ES-I3 (cell line): ENCODE data around the gene SLC6A5.

ENCODE experiments used
- H3K36me3 ChIP-seq: 2 replicates; pipeline ENCODE4 v1.6.1; 2013; ENCODE audit warnings: mild to moderate bottlenecking, low read length, control low read depth, moderate library complexity; ENCODE audit not compliant: insufficient read depth
- H3K4me1 ChIP-seq: 2 replicates; pipeline ENCODE4 v1.6.1; 2013; ENCODE audit warnings: mild to moderate bottlenecking, control low read depth, low read length; ENCODE audit not compliant: insufficient read depth
- H3K9ac ChIP-seq: 2 replicates; pipeline ENCODE4 v1.6.1; 2013; ENCODE audit warnings: low read depth, mild to moderate bottlenecking, low read length, moderate library complexity
- H3K9me3 ChIP-seq: 2 replicates; pipeline ENCODE4 v1.6.1; 2013; ENCODE audit warnings: mild to moderate bottlenecking, low read length, moderate library complexity; ENCODE audit not compliant: control insufficient read depth, insufficient read depth

The SLC6A5 gene

GRCh38 chr11:20623252-20623651 is 23.8 kb downstream of the SLC6A5 start:
- Histone ChIP-seq H3K4me1 (peaks cover 10% of the 10 kb centered on the region), H3K9me3 (no peaks in the 10 kb centered on the region), H3K9ac (no peak overlapping the region), H3K36me3 (no peaks in the 10 kb centered on the region)

GRCh38 chr11:20626279-20626678 is 26.9 kb downstream of the SLC6A5 start:
- Histone ChIP-seq H3K9me3 (no peaks in the 10 kb centered on the region), H3K9ac (no peak overlapping the region), H3K36me3 (no peaks in the 10 kb centered on the region), H3K4me1 (peaks cover 10% of the 10 kb centered on the region)

- Histone ChIP-seq H3K4me1 (peaks cover 4% of the 10 kb centered on the region), H3K36me3 (no peaks in the 10 kb centered on the region), H3K9ac (no peak overlapping the region), H3K9me3 (no peaks in the 10 kb centered on the region)
Measured at GRCh38 chr11:20627026-20627425, 27.6 kb downstream of the SLC6A5 start.

GRCh38 chr11:20627701-20628100 is 28.3 kb downstream of the SLC6A5 start:
- Histone ChIP-seq H3K9ac (no peak overlapping the region), H3K36me3 (no peaks in the 10 kb centered on the region), H3K4me1 (no peaks in the 10 kb centered on the region; the same call in 1 of the 2 replicates), H3K9me3 (no peaks in the 10 kb centered on the region)

GRCh38 chr11:20631519-20632168 is 32.2 kb downstream of the SLC6A5 start:
- Histone ChIP-seq H3K9me3 (no peaks in the 10 kb centered on the region), H3K4me1 (no peaks in the 10 kb centered on the region), H3K36me3 (no peaks in the 10 kb centered on the region), H3K9ac (no peak overlapping the region)

- H3K9me3 ChIP-seq, result no peaks in the 10 kb centered on the region
- no peak overlapping the region for H3K9ac ChIP-seq
- H3K4me1 ChIP-seq, result peaks cover 3% of the 10 kb centered on the region; the same call in 1 of the 2 replicates
- H3K36me3 ChIP-seq, result no peaks in the 10 kb centered on the region
Measured at GRCh38 chr11:20632169-20632532, 32.7 kb downstream of the SLC6A5 start.

- Histone ChIP-seq H3K36me3 (no peaks in the 10 kb centered on the region), H3K4me1 (peaks cover 3% of the 10 kb centered on the region; the same call in 1 of the 2 replicates), H3K9me3 (no peaks in the 10 kb centered on the region), H3K9ac (no peak overlapping the region)
Measured at GRCh38 chr11:20634044-20634443, 34.6 kb downstream of the SLC6A5 start.

- no peak overlapping the region for H3K9ac ChIP-seq
Measured at GRCh38 chr11:20634781-20635180, 35.4 kb downstream of the SLC6A5 start.

GRCh38 chr11:20638074-20638473 is 38.7 kb downstream of the SLC6A5 start:
- Histone ChIP-seq H3K4me1 (peaks cover 3% of the 10 kb centered on the region; the same call in 1 of the 2 replicates), H3K9me3 (no peaks in the 10 kb centered on the region), H3K9ac (no peak overlapping the region), H3K36me3 (no peaks in the 10 kb centered on the region)

More at GRCh38 chr11:20634781-20635180, 35.4 kb downstream of the SLC6A5 start:
- Histone ChIP-seq H3K36me3 (no peaks in the 10 kb centered on the region), H3K9me3 (no peaks in the 10 kb centered on the region), H3K4me1 (peaks cover 3% of the 10 kb centered on the region; the same call in 1 of the 2 replicates)

- H3K36me3 ChIP-seq, result no peaks in the 10 kb centered on the region
- no peaks in the 10 kb centered on the region for H3K9me3 ChIP-seq
- no peak overlapping the region for H3K9ac ChIP-seq
- peaks cover 3% of the 10 kb centered on the region; the same call in 1 of the 2 replicates for H3K4me1 ChIP-seq
Measured at GRCh38 chr11:20639688-20640087, 40.3 kb downstream of the SLC6A5 start.

GRCh38 chr11:20640401-20640800 is 41.0 kb downstream of the SLC6A5 start:
- peaks cover 3% of the 10 kb centered on the region; the same call in 1 of the 2 replicates for H3K4me1 ChIP-seq
- H3K9ac ChIP-seq, result no peak overlapping the region
- H3K9me3 ChIP-seq, result no peaks in the 10 kb centered on the region
- H3K36me3 ChIP-seq, result no peaks in the 10 kb centered on the region

- Histone ChIP-seq H3K36me3 (no peaks in the 10 kb centered on the region), H3K9ac (no peak overlapping the region), H3K4me1 (no peaks in the 10 kb centered on the region), H3K9me3 (no peaks in the 10 kb centered on the region)
Measured at GRCh38 chr11:20644360-20644759, 45.0 kb downstream of the SLC6A5 start.

GRCh38 chr11:20647976-20648565 is 48.7 kb downstream of the SLC6A5 start:
- Histone ChIP-seq H3K9me3 (no peaks in the 10 kb centered on the region), H3K36me3 (no peaks in the 10 kb centered on the region), H3K4me1 (no peaks in the 10 kb centered on the region), H3K9ac (no peak overlapping the region)

- no peaks in the 10 kb centered on the region for H3K4me1 ChIP-seq
- no peak overlapping the region for H3K9ac ChIP-seq
- H3K36me3 ChIP-seq, result no peaks in the 10 kb centered on the region
- no peaks in the 10 kb centered on the region for H3K9me3 ChIP-seq
Measured at GRCh38 chr11:20652150-20652806, 52.9 kb downstream of the SLC6A5 start.

GRCh38 chr11:20654038-20654437 is 54.6 kb downstream of the SLC6A5 start:
- Histone ChIP-seq H3K36me3 (no peaks in the 10 kb centered on the region), H3K9ac (no peak overlapping the region), H3K9me3 (no peaks in the 10 kb centered on the region), H3K4me1 (peaks cover 4% of the 10 kb centered on the region; the same call in 1 of the 2 replicates)
